ENCODE results near the gene GPR183.
"Not testable (repeated sequence)": the region's sequence is repeated elsewhere in the genome, so short reads cannot be mapped to it uniquely, and the experiment has no call there.

GPR183 gene

GRCh38 chr13:99270518-99270917 lies 36.7 kb downstream of the GPR183 start:
- DNase-seq (ENCODE audit: low read depth in 2 of 2): no peak

- DNase-seq (ENCODE audit: low read depth in 2 of 2): no peak
Observed at GRCh38 chr13:99269627-99270241, 37.5 kb downstream of the GPR183 start.

- no peak for DNase-seq (ENCODE audit: low read depth in 2 of 2)
Observed at GRCh38 chr13:99268822-99269221, 38.4 kb downstream of the GPR183 start.

GRCh38 chr13:99267927-99268326 lies 39.3 kb downstream of the GPR183 start:
- no peak for DNase-seq (ENCODE audit: low read depth in 2 of 2)

- DNase-seq (ENCODE audit: low read depth in 2 of 2): no peak
Observed at GRCh38 chr13:99266827-99267226, 40.4 kb downstream of the GPR183 start.

- no peak for DNase-seq (ENCODE audit: low read depth in 2 of 2)
Observed at GRCh38 chr13:99265821-99266426, 41.3 kb downstream of the GPR183 start.

GRCh38 chr13:99265162-99265800 lies 41.9 kb downstream of the GPR183 start:
- DNase-seq (ENCODE audit: low read depth in 2 of 2): peak in 1 of 2 donors; percentile 24

GRCh38 chr13:99264051-99264450 lies 43.1 kb downstream of the GPR183 start:
- no peak for DNase-seq (ENCODE audit: low read depth in 2 of 2)

GRCh38 chr13:99263126-99263785 lies 43.9 kb downstream of the GPR183 start:
- DNase-seq (ENCODE audit: low read depth in 2 of 2): no peak

GRCh38 chr13:99261059-99261458 lies 46.1 kb downstream of the GPR183 start:
- DNase-seq (ENCODE audit: low read depth in 2 of 2): no peak

GRCh38 chr13:99260216-99260615 lies 47.0 kb downstream of the GPR183 start:
- DNase-seq (ENCODE audit: low read depth in 2 of 2): no peak

- DNase-seq (ENCODE audit: low read depth in 2 of 2): no peak
Observed at GRCh38 chr13:99258946-99259345, 48.3 kb downstream of the GPR183 start.

- no peak for DNase-seq (ENCODE audit: low read depth in 2 of 2)
Observed at GRCh38 chr13:99258210-99258860, 48.9 kb downstream of the GPR183 start, which contains the start of gene GPR18. Gene GPR18, minus strand, starts transcription at chr13:99258379. Its CDS starts 2,507 bp downstream, at chr13:99255872.

GRCh38 chr13:99257291-99257690 lies 49.9 kb downstream of the GPR183 start:
- no peak for DNase-seq (ENCODE audit: low read depth in 2 of 2)

GRCh38 chr13:99256709-99257108 lies 50.5 kb downstream of the GPR183 start:
- DNase-seq (ENCODE audit: low read depth in 2 of 2): no peak

GRCh38 chr13:99256283-99256682 lies 50.9 kb downstream of the GPR183 start:
- no peak for DNase-seq (ENCODE audit: low read depth in 2 of 2)

- DNase-seq (ENCODE audit: low read depth in 2 of 2): no peak
Observed at GRCh38 chr13:99255271-99255670, 51.9 kb downstream of the GPR183 start.

GRCh38 chr13:99254830-99255229 lies 52.4 kb downstream of the GPR183 start:
- no peak for DNase-seq (ENCODE audit: low read depth in 2 of 2)

- no peak for DNase-seq (ENCODE audit: low read depth in 2 of 2)
Observed at GRCh38 chr13:99251921-99252320, 55.3 kb downstream of the GPR183 start.

- DNase-seq (ENCODE audit: low read depth in 2 of 2): no peak
Observed at GRCh38 chr13:99250982-99251825, 56.0 kb downstream of the GPR183 start.

- not testable (repeated sequence) for DNase-seq (ENCODE audit: low read depth in 2 of 2)
Observed at GRCh38 chr13:99249606-99250005, 57.6 kb downstream of the GPR183 start.
